RWPE1 (cell line): ENCODE measurements around the gene SYT6.

Source experiments
- CTCF ChIA-PET: fragments of 350-600 bp; sonication (Branson Sonifier 250); formaldehyde crosslinking; extraction: SDS; loops from one replicate; lab custom pipeline; 2021; lab: Yijun Ruan, JAX
- POLR2A ChIA-PET: fragments of 400-600 bp; formaldehyde crosslinking; extraction: SDS; loops from one replicate; lab custom pipeline; 2020; ENCODE audit warnings: antibody characterized with exemption; ENCODE audit not compliant: low non-redundant PET; lab: Yijun Ruan, JAX
- DNase-seq: peaks from one replicate; pipeline ENCODE4 v3.0.0; 2012; ENCODE audit warnings: low spot score
- H3K27ac ChIP-seq: fragments of 450-650 bp; 2 replicates; pipeline ENCODE4 v1.5.1; 2017
- CTCF ChIP-seq: fragments of 450-650 bp; conservative IDR thresholded peaks from 2 replicates; pipeline ENCODE4 v1.5.1; 2017; ENCODE audit warnings: low read depth, mild to moderate bottlenecking

The SYT6 gene

GRCh38 chr1:114173680-114174079, 20.0 kb upstream of the SYT6 start:
- POLR2A ChIA-PET, result no interaction called here
- no peak for DNase-seq
- no peak for TF ChIP-seq CTCF
- CTCF ChIA-PET, result no interaction called here
- H3K27ac ChIP-seq, result no peak overlapping the region

- no peak for DNase-seq
- CTCF ChIA-PET, result no interaction called here
- POLR2A ChIA-PET, result no interaction called here
- no peak for TF ChIP-seq CTCF
- no peak overlapping the region for H3K27ac ChIP-seq
Measured at GRCh38 chr1:114169509-114169908, 15.8 kb upstream of the SYT6 start.

GRCh38 chr1:114167226-114167625, 13.6 kb upstream of the SYT6 start:
- DNase-seq, result no peak
- no peak overlapping the region for H3K27ac ChIP-seq
- ChIA-PET CTCF (interaction anchor here (1.1 kb wide), 1 partner anchor 143 kb away, joined by 5 read pairs; no protein-coding TSS in a partner anchor), POLR2A (no interaction called here)
- no peak for TF ChIP-seq CTCF

GRCh38 chr1:114164840-114165543, 11.3 kb upstream of the SYT6 start:
- TF ChIP-seq CTCF, result no peak
- no peak for DNase-seq
- CTCF ChIA-PET, result interaction anchor here (0.9 kb wide), 1 partner anchor 12 kb away, joined by 3 read pairs; no protein-coding TSS in a partner anchor
- no peak overlapping the region for H3K27ac ChIP-seq
- POLR2A ChIA-PET, result no interaction called here

GRCh38 chr1:114159941-114160340, 6.3 kb upstream of the SYT6 start:
- H3K27ac ChIP-seq, result no peak overlapping the region
- TF ChIP-seq CTCF, result no peak
- ChIA-PET CTCF (no interaction called here), POLR2A (no interaction called here)
- no peak for DNase-seq

- TF ChIP-seq CTCF, result no peak
- DNase-seq, result no peak
- no peak overlapping the region for H3K27ac ChIP-seq
- ChIA-PET POLR2A (no interaction called here), CTCF (no interaction called here)
Measured at GRCh38 chr1:114157275-114157660, 3.6 kb upstream of the SYT6 start.
